HL-60/S4 treated with retinoic acid at 250 ng/mL for 4 days and 3 days (cell line): ENCODE measurements around the gene CUEDC1.

ENCODE experiments used
- in situ Hi-C: fragments of 300-500 bp; cut with MboI; formaldehyde crosslinking; loops from 2 replicates; pipeline ENCODE4 v1.7.0; 2022; ENCODE audit warnings: low sequenced_read_pairs

The CUEDC1 gene

GRCh38 chr17:57881143-57881542 is 74.1 kb downstream of the CUEDC1 start:
- in situ Hi-C loops = no loop called here

GRCh38 chr17:57880086-57880456 is 75.1 kb downstream of the CUEDC1 start:
- in situ Hi-C loops = no loop called here

GRCh38 chr17:57879437-57880085 is 75.7 kb downstream of the CUEDC1 start:
- in situ Hi-C loops = no loop called here

- in situ Hi-C loops = no loop called here
These were observed 77.3 kb downstream of the CUEDC1 start for GRCh38 chr17:57877803-57878377.

- in situ Hi-C loops = no loop called here
These were observed 78.4 kb downstream of the CUEDC1 start for GRCh38 chr17:57876866-57877237.

- in situ Hi-C loops = no loop called here
These were observed 79.0 kb downstream of the CUEDC1 start for GRCh38 chr17:57876023-57876865.

GRCh38 chr17:57875290-57876022 is 79.8 kb downstream of the CUEDC1 start:
- in situ Hi-C loops = no loop called here

- in situ Hi-C loops = loop anchor here (25.0 kb wide), 1 partner anchor 238 kb away; no protein-coding TSS in a partner anchor
These were observed 80.5 kb downstream of the CUEDC1 start for GRCh38 chr17:57874434-57875289.

- in situ Hi-C loops = loop anchor here (25.0 kb wide), 1 partner anchor 238 kb away; no protein-coding TSS in a partner anchor
These were observed 81.2 kb downstream of the CUEDC1 start for GRCh38 chr17:57874058-57874419.

- in situ Hi-C loops = loop anchor here (25.0 kb wide), 1 partner anchor 239 kb away; no protein-coding TSS in a partner anchor
These were observed 81.8 kb downstream of the CUEDC1 start for GRCh38 chr17:57873261-57874057.

- in situ Hi-C loops = loop anchor here (25.0 kb wide), 1 partner anchor 240 kb away; no protein-coding TSS in a partner anchor
These were observed 82.7 kb downstream of the CUEDC1 start for GRCh38 chr17:57872536-57872935.

- in situ Hi-C loops = loop anchor here (25.0 kb wide), 1 partner anchor 240 kb away; no protein-coding TSS in a partner anchor
These were observed 83.3 kb downstream of the CUEDC1 start for GRCh38 chr17:57871863-57872262.

- in situ Hi-C loops = loop anchor here (25.0 kb wide), 1 partner anchor 241 kb away; no protein-coding TSS in a partner anchor
These were observed 84.1 kb downstream of the CUEDC1 start for GRCh38 chr17:57871155-57871554.

GRCh38 chr17:57870283-57870635 is 85.0 kb downstream of the CUEDC1 start:
- in situ Hi-C loops = loop anchor here (25.0 kb wide), 1 partner anchor 242 kb away; no protein-coding TSS in a partner anchor

- in situ Hi-C loops = loop anchor here (25.0 kb wide), 1 partner anchor 243 kb away; no protein-coding TSS in a partner anchor
These were observed 85.5 kb downstream of the CUEDC1 start for GRCh38 chr17:57869617-57870282.

GRCh38 chr17:57868910-57869616 is 86.1 kb downstream of the CUEDC1 start:
- in situ Hi-C loops = loop anchor here (25.0 kb wide), 1 partner anchor 243 kb away; no protein-coding TSS in a partner anchor

- in situ Hi-C loops = loop anchor here (25.0 kb wide), 1 partner anchor 244 kb away; no protein-coding TSS in a partner anchor
These were observed 87.0 kb downstream of the CUEDC1 start for GRCh38 chr17:57868007-57868909.
